ENCODE results near the gene PSEN1.
A peak's percentile ranks its signal among the peaks of the same experiment; 100 is the strongest.

The PSEN1 gene

GRCh38 chr14:73238941-73239340 is 102.6 kb downstream of the PSEN1 start:
- no peak for DNase-seq (ENCODE audit: low read depth in 2 of 3, low spot score in 2 of 3)

- no peak for DNase-seq (ENCODE audit: low read depth in 2 of 3, low spot score in 2 of 3)
These were observed 103.3 kb downstream of the PSEN1 start for GRCh38 chr14:73239393-73240241.

GRCh38 chr14:73240816-73241480 is 104.6 kb downstream of the PSEN1 start:
- no peak for DNase-seq (ENCODE audit: low read depth in 2 of 3, low spot score in 2 of 3)

GRCh38 chr14:73241481-73242165 is 105.3 kb downstream of the PSEN1 start:
- DNase-seq (ENCODE audit: low read depth in 2 of 3, low spot score in 2 of 3): no peak

GRCh38 chr14:73242357-73242901 is 106.1 kb downstream of the PSEN1 start:
- no peak for DNase-seq (ENCODE audit: low read depth in 2 of 3, low spot score in 2 of 3)

GRCh38 chr14:73243341-73243740 is 107.0 kb downstream of the PSEN1 start:
- DNase-seq (ENCODE audit: low read depth in 2 of 3, low spot score in 2 of 3): no peak

- no peak for DNase-seq (ENCODE audit: low read depth in 2 of 3, low spot score in 2 of 3)
These were observed 107.4 kb downstream of the PSEN1 start for GRCh38 chr14:73243748-73244147.

GRCh38 chr14:73244541-73245290 is 108.4 kb downstream of the PSEN1 start:
- no peak for DNase-seq (ENCODE audit: low read depth in 2 of 3, low spot score in 2 of 3)

- DNase-seq (ENCODE audit: low read depth in 2 of 3, low spot score in 2 of 3): peak in 1 of 3 experiments; percentile 23
These were observed 109.4 kb downstream of the PSEN1 start for GRCh38 chr14:73245480-73246325.

- no peak for DNase-seq (ENCODE audit: low read depth in 2 of 3, low spot score in 2 of 3)
These were observed 110.3 kb downstream of the PSEN1 start for GRCh38 chr14:73246387-73247150.

- DNase-seq (ENCODE audit: low read depth in 2 of 3, low spot score in 2 of 3): no peak
These were observed 112.0 kb downstream of the PSEN1 start for GRCh38 chr14:73248108-73248868.

GRCh38 chr14:73249108-73249507 is 112.8 kb downstream of the PSEN1 start:
- no peak for DNase-seq (ENCODE audit: low read depth in 2 of 3, low spot score in 2 of 3)

- no peak for DNase-seq (ENCODE audit: low read depth in 2 of 3, low spot score in 2 of 3)
These were observed 113.4 kb downstream of the PSEN1 start for GRCh38 chr14:73249564-73250316.

- DNase-seq (ENCODE audit: low read depth in 2 of 3, low spot score in 2 of 3): no peak
These were observed 114.0 kb downstream of the PSEN1 start for GRCh38 chr14:73250317-73250713.

GRCh38 chr14:73250781-73251500 is 114.6 kb downstream of the PSEN1 start:
- no peak for DNase-seq (ENCODE audit: low read depth in 2 of 3, low spot score in 2 of 3)

- DNase-seq (ENCODE audit: low read depth in 2 of 3, low spot score in 2 of 3): no peak
These were observed 115.4 kb downstream of the PSEN1 start for GRCh38 chr14:73251516-73252215.

Data from activated CD8-positive, alpha-beta memory T cell treated with anti-CD3 and anti-CD28 coated beads for 48 hours (primary cell).